ENCODE data around the gene APRT.
A peak's percentile ranks its signal among the peaks of the same experiment; 100 is the strongest.

APRT gene

DNA sequence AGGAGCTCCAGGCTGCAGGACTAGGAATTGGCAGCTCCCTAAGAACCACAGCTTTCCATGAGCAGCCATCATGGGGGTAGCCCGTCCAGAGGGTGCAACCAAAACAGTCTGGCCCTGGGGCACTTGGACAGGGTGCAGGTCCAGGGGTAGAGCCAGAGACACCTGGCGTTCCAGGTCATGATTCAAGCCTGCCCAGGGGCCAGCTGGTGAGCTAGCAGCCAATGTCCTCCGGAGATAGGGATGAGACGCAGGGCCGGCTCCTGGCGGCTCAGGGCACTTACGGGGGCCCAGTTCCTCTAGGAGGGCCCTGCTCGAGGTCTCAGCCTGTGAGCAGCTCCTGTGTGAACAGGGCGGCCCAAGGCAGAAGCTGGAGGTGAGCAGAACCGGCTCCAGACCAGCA lies 48.8 kb downstream of the APRT start:
- TF ChIP-seq EGR1 (IDR thresholded peaks at IDR 0.05) = no peak

DNA sequence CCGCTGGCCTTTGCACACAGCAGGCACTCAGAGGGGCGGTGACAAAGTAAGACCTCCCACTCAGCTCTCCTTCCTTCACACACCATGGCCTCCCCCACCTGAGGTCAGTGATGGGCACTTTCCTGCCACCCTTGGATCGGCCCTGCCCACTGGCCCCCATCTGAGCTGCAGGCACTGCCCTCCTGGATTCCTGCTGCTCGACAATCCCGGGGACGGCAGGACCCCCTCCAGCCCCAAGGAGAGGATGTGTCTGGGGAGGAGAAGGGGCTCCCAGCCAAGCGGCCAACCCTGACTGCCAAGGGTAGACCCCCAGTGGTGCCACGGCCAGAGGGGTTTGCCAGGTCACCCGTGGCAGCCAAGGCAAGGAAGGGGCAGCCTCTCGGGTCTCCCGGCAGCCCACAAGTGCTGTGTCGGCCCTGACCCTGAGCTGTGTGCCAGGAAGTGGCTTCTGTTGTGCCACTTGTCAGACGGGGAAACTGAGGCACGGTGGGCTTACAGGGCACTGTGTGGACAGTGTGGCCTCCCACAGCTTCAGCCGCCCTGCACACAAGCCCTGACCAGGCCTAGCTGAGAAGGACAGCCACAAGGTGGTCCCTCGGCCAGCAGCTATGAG lies 49.4 kb downstream of the APRT start:
- no peak for TF ChIP-seq NFIC (IDR thresholded peaks at IDR 0.05)
- TF ChIP-seq EGR1 (IDR thresholded peaks at IDR 0.05) = no peak
- peak; percentile 35; the same call in 1 of the 2 replicates for TF ChIP-seq ZBTB7A (IDR thresholded peaks at IDR 0.05; ENCODE audit: low read depth)
- TF ChIP-seq CREB1 (IDR thresholded peaks at IDR 0.05; ENCODE audit: low read depth) = no peak

DNA sequence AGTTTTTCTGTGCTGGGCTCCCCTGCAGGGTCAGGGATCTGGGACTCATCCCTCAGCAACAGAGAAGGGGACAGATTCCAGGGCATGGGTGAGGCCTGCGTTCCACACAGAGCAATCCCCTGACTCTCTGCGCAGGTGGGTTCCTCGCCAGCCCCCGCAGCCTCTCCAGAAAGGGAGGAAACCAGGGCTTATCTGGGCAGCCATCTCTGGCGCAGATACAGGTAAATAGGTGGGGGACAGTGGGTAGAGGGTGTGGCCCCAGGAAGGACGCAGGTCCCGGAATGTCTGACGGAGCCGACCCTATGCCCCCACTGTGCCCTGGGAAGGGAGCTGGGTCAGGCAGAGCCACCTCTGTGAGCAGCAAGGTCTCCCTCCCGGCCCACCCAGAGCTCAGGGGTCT lies 49.9 kb downstream of the APRT start:
- no peak for TF ChIP-seq CREB1 (IDR thresholded peaks at IDR 0.05; ENCODE audit: low read depth)
- no peak for TF ChIP-seq ZBTB7A (IDR thresholded peaks at IDR 0.05; ENCODE audit: low read depth)
- no peak for TF ChIP-seq CEBPB (IDR thresholded peaks at IDR 0.05)
- TF ChIP-seq TEAD4 (IDR thresholded peaks at IDR 0.05) = no peak
- no peak for TF ChIP-seq FOXM1 (IDR thresholded peaks at IDR 0.05; ENCODE audit: borderline replicate concordance, low read depth)
- TF ChIP-seq YY1 (IDR thresholded peaks at IDR 0.05; ENCODE audit: low read depth) = no peak
- TF ChIP-seq RAD21 (IDR thresholded peaks at IDR 0.05; ENCODE audit: low read depth) = no peak

DNA sequence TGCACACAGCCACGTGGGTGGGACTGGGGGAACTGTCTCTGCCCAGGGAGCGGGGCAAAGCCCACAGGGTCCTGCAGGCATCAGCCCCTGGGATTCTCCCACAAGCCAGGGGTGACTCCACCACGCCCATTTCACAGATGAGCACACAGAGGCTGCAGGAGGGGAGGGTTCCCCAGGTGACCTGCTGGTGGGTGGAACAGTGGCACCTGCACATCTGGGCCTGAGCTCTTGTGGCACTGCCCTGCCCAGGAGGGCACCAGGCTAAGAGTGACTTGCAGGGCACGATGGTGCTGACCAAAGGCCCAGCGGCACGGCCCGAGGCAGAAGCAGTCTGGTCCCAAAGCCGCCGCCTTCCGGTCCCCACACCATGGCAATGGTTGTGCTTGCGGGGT lies 50.6 kb downstream of the APRT start:
- TF ChIP-seq ZBTB7A (IDR thresholded peaks at IDR 0.05; ENCODE audit: low read depth) = no peak
- no peak for TF ChIP-seq YY1 (IDR thresholded peaks at IDR 0.05; ENCODE audit: low read depth)
- no peak for TF ChIP-seq CEBPB (IDR thresholded peaks at IDR 0.05)
- TF ChIP-seq FOXM1 (IDR thresholded peaks at IDR 0.05; ENCODE audit: borderline replicate concordance, low read depth) = no peak
- no peak for TF ChIP-seq EP300 (IDR thresholded peaks at IDR 0.05; ENCODE audit: borderline replicate concordance)
- 0 out of 2 replicates have a peak, but pooled peaks have one; percentile 7 for TF ChIP-seq TCF12 (IDR thresholded peaks at IDR 0.05; ENCODE audit: low read depth)
- TF ChIP-seq, protein P1, sequence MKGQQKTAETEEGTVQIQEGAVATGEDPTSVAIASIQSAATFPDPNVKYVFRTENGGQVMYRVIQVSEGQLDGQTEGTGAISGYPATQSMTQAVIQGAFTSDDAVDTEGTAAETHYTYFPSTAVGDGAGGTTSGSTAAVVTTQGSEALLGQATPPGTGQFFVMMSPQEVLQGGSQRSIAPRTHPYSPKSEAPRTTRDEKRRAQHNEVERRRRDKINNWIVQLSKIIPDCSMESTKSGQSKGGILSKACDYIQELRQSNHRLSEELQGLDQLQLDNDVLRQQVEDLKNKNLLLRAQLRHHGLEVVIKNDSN (IDR thresholded peaks at IDR 0.05) = no peak
- no peak for TF ChIP-seq TEAD4 (IDR thresholded peaks at IDR 0.05)

DNA sequence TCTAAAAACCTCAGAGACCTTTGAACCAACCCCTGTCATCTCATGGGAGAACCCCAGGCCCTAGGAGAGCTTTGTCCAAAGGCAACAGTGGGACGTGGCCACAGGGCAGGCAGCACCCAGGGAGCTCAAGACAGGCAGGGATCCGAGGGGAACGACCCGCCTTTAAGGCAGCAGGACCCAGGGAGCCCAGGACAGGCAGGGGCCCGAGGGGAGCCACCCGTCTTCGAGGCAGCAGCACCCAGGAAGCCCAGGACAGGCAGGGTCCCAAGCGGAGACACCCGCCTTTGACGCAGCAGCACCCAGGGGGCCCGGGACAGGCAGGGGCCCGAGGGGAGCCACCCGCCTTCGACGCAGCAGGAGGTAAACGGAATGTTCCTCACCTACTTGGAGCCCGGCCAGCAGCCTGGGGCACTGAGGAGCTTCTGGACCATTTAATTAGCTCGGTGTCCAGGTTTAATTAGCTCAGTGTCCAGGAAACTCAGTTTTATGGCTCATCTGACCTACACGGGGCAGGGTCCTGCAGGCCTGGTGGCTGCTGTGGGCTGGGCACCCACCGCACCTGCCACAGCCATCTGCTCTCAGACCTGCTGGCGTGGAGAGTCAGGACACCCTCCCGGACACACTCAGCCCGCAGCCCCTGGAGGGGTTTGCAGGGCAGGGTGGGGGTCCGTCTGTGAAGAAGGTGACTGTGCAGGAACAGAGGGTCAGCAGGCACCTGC lies 51.1 kb downstream of the APRT start:
- peak; percentile 91 for TF ChIP-seq NFIC (IDR thresholded peaks at IDR 0.05)
- TF ChIP-seq TAF1 (IDR thresholded peaks at IDR 0.05; ENCODE audit: low read depth) = no peak
- TF ChIP-seq TEAD4 (IDR thresholded peaks at IDR 0.05) = peak; percentile 58
- peak; percentile 57 for TF ChIP-seq EP300 (IDR thresholded peaks at IDR 0.05; ENCODE audit: borderline replicate concordance)
- no peak for TF ChIP-seq YY1 (IDR thresholded peaks at IDR 0.05; ENCODE audit: low read depth)
- TF ChIP-seq TCF12 (IDR thresholded peaks at IDR 0.05; ENCODE audit: low read depth) = peak; percentile 53
- TF ChIP-seq CREB1 (IDR thresholded peaks at IDR 0.05; ENCODE audit: low read depth) = no peak
- TF ChIP-seq, protein P2, sequence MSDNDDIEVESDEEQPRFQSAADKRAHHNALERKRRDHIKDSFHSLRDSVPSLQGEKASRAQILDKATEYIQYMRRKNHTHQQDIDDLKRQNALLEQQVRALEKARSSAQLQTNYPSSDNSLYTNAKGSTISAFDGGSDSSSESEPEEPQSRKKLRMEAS (IDR thresholded peaks at IDR 0.05) = peak; percentile 27; the same call in 1 of the 2 replicates

DNA sequence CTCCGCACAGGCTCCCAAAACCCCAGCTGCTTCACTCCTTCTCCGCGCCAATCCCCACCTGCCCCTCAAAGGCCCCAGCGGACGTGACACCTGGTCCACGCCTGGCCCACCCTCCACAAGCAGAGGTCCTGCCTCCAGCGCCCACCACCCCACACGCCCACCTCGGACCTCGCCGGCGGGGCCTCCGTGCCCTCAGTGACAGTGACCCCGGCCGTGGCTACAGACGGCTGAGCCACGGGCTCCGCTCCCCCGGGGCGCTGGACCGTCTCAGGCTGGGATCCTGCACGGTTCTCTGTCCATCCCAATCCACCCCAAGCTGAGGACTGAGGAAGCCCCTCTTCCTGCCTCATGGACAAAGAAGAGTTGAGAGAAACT lies 51.8 kb downstream of the APRT start:
- TF ChIP-seq YY1 (IDR thresholded peaks at IDR 0.05; ENCODE audit: low read depth) = no peak
- TF ChIP-seq RAD21 (IDR thresholded peaks at IDR 0.05; ENCODE audit: low read depth) = no peak
- TF ChIP-seq, protein P3, sequence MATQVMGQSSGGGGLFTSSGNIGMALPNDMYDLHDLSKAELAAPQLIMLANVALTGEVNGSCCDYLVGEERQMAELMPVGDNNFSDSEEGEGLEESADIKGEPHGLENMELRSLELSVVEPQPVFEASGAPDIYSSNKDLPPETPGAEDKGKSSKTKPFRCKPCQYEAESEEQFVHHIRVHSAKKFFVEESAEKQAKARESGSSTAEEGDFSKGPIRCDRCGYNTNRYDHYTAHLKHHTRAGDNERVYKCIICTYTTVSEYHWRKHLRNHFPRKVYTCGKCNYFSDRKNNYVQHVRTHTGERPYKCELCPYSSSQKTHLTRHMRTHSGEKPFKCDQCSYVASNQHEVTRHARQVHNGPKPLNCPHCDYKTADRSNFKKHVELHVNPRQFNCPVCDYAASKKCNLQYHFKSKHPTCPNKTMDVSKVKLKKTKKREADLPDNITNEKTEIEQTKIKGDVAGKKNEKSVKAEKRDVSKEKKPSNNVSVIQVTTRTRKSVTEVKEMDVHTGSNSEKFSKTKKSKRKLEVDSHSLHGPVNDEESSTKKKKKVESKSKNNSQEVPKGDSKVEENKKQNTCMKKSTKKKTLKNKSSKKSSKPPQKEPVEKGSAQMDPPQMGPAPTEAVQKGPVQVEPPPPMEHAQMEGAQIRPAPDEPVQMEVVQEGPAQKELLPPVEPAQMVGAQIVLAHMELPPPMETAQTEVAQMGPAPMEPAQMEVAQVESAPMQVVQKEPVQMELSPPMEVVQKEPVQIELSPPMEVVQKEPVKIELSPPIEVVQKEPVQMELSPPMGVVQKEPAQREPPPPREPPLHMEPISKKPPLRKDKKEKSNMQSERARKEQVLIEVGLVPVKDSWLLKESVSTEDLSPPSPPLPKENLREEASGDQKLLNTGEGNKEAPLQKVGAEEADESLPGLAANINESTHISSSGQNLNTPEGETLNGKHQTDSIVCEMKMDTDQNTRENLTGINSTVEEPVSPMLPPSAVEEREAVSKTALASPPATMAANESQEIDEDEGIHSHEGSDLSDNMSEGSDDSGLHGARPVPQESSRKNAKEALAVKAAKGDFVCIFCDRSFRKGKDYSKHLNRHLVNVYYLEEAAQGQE (IDR thresholded peaks at IDR 0.05; ENCODE audit: low read depth) = peak; percentile 68
- no peak for TF ChIP-seq EP300 (IDR thresholded peaks at IDR 0.05; ENCODE audit: borderline replicate concordance)

Data from Ishikawa (cell line).